ENCODE data around the gene FARS2. TPM values are rescaled to one million over a fixed set of nuclear protein-coding genes. Genes with fewer than 3 reads are reported as not detected.

FARS2 gene
- polyA plus RNA-seq, 1 of the 3 experiments (the other 2 are of a cell fraction), result 12.5 TPM

DNA sequence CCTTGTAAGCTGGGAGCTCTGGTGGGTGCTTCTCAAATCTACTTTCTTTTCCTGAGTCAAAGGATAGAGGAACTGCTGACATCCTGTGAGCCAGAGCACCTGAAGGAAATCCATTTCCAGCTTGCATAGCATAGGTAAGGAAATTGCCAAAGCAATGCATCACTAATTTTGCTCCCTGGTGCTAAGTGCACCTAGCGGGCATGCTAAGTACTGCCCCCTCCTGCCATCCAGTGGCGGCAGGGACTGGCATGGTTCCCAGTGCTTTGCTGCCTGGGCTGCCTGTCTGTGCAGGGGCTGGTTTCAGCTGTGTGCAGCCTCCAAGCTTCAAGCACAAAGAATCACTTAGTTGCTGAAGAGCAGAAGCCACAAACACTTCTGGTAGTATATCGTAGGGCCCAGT, 63.9 kb downstream of the FARS2 start:
- ChIA-PET CTCF (interaction anchor here (0.9 kb wide), 1 partner anchor 9 kb away, joined by 3 read pairs; no protein-coding TSS in a partner anchor), POLR2A (no interaction called here)
- no peak overlapping the region for H3K27ac ChIP-seq (ENCODE audit: low read depth in 2 of 2, low read length in 1 of 2)
- DNase-seq, result no peak
- no peak overlapping the region for H2AFZ ChIP-seq (ENCODE audit: low read depth)
- no peak overlapping the region for H3K4me2 ChIP-seq
- no peaks in the 10 kb centered on the region for H3K27me3 ChIP-seq (ENCODE audit: insufficient read depth)
- H3K9me3 ChIP-seq, result no peaks in the 10 kb centered on the region
- H3K9ac ChIP-seq, result no peak overlapping the region
- H3F3A ChIP-seq (replicated peaks; ENCODE audit: insufficient read depth), result no peaks in the 10 kb centered on the region
- peaks cover 0 to 6% of the 10 kb centered on the region in 2 experiments for H3K36me3 ChIP-seq (replicated peaks in 1 of 2; ENCODE audit: control insufficient read depth in 1 of 2, insufficient read depth in 2 of 2, low read length in 1 of 2)
- 100% methylated on average over 1 of the region's 3 CpGs for WGBS (ENCODE audit: low lambda C conversion rate)
- no peaks in the 10 kb centered on the region for H4K20me1 ChIP-seq (ENCODE audit: insufficient read depth)
- H3K79me2 ChIP-seq (ENCODE audit: insufficient read depth), result no peaks in the 10 kb centered on the region
- TF ChIP-seq, protein P1, sequence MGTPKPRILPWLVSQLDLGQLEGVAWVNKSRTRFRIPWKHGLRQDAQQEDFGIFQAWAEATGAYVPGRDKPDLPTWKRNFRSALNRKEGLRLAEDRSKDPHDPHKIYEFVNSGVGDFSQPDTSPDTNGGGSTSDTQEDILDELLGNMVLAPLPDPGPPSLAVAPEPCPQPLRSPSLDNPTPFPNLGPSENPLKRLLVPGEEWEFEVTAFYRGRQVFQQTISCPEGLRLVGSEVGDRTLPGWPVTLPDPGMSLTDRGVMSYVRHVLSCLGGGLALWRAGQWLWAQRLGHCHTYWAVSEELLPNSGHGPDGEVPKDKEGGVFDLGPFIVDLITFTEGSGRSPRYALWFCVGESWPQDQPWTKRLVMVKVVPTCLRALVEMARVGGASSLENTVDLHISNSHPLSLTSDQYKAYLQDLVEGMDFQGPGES (IDR thresholded peaks at IDR 0.05; ENCODE audit: low read depth, low read length), result no peak
- no peak for TF ChIP-seq MEF2A (IDR thresholded peaks at IDR 0.05; ENCODE audit: borderline replicate concordance, low read depth)
- TF ChIP-seq JUND (IDR thresholded peaks at IDR 0.05), result no peak
- TF ChIP-seq USF2 (IDR thresholded peaks at IDR 0.05; ENCODE audit: borderline replicate concordance, low read depth, low read length), result no peak
- TF ChIP-seq YY1 (IDR thresholded peaks at IDR 0.05; ENCODE audit: low read depth), result no peak
- TF ChIP-seq NFIC (IDR thresholded peaks at IDR 0.05; ENCODE audit: borderline replicate concordance), result no peak
- TF ChIP-seq TEAD4 (IDR thresholded peaks at IDR 0.05; ENCODE audit: borderline replicate concordance, insufficient read depth), result no peak
- no peak for TF ChIP-seq FOXM1 (IDR thresholded peaks at IDR 0.05; ENCODE audit: low read depth)
- no peak for TF ChIP-seq POLR2AphosphoS5 (IDR thresholded peaks at IDR 0.05; ENCODE audit: low read depth, low read length)
- TF ChIP-seq EZH2phosphoT487 (IDR thresholded peaks at IDR 0.05; ENCODE audit: borderline replicate concordance, low read depth), result no peak
- TF ChIP-seq CHD2 (IDR thresholded peaks at IDR 0.05; ENCODE audit: low read length, partially characterized antibody), result no peak
- no peak for TF ChIP-seq RAD21 (IDR thresholded peaks at IDR 0.05; ENCODE audit: low read length)
- no peaks in the 10 kb centered on the region for H3K4me1 ChIP-seq (ENCODE audit: control insufficient read depth in 1 of 2, insufficient read depth in 2 of 2, low read depth in 1 of 2, low read length in 1 of 2)
- H3K4me3 ChIP-seq (ENCODE audit: low read depth in 2 of 2, low read length in 1 of 2), result no peak overlapping the region
- no peaks in the 10 kb centered on the region for H3K9me2 ChIP-seq

DNA sequence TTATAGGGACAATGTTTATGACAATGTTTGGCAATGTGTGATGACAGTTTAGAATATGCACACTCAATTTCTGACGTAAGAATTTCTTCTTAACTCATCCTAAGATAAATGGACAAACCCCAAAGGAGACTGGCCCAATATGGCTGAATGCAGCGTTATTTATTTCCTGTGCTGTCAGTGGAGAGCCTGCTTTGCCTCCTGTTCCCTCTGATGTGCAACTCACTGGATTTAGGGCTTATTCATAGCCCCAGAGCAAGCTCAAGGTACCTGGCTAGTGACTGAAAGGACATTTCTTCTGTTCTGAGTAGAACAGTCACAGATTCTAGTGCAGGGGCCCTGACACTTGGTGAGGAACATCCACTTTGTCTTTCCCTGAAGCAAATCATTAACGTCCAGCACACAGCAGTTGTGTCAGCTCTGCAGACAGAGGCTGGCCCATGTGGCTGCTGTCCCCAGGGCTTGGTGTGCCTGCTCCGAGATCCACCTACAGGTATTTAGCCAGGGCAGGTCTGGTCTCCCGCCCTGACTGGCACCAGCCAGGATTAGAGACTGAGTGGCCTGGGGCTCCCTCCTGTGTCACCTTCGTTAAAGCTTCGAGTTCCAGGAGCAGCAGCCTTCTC, 64.8 kb downstream of the FARS2 start:
- peaks cover 0 to 6% of the 10 kb centered on the region in 2 experiments for H3K36me3 ChIP-seq (replicated peaks in 1 of 2; ENCODE audit: control insufficient read depth in 1 of 2, insufficient read depth in 2 of 2, low read length in 1 of 2)
- H3K4me1 ChIP-seq (ENCODE audit: control insufficient read depth in 1 of 2, insufficient read depth in 2 of 2, low read depth in 1 of 2, low read length in 1 of 2), result no peaks in the 10 kb centered on the region
- H3K9me2 ChIP-seq, result no peaks in the 10 kb centered on the region
- no peaks in the 10 kb centered on the region for H3F3A ChIP-seq (replicated peaks; ENCODE audit: insufficient read depth)
- no peak overlapping the region for H3K9ac ChIP-seq
- H3K4me3 ChIP-seq (ENCODE audit: low read depth in 2 of 2, low read length in 1 of 2), result no peak overlapping the region
- POLR2A ChIA-PET, result no interaction called here
- H3K9me3 ChIP-seq, result no peaks in the 10 kb centered on the region
- WGBS (ENCODE audit: low lambda C conversion rate), result 91% methylated on average over 4 of the region's 7 CpGs
- TF ChIP-seq NRF1 (IDR thresholded peaks at IDR 0.05; ENCODE audit: low read depth, low read length), result no peak
- TF ChIP-seq FOSL2 (IDR thresholded peaks at IDR 0.05; ENCODE audit: borderline replicate concordance, low read depth), result no peak
- no peak for TF ChIP-seq GATA2 (CRISPR knock-in tag; IDR thresholded peaks at IDR 0.05)
- TF ChIP-seq RAD21 (IDR thresholded peaks at IDR 0.05; ENCODE audit: low read length), result no peak
- no peak for TF ChIP-seq EP300 (IDR thresholded peaks at IDR 0.05; ENCODE audit: borderline replicate concordance in 1 of 2, low read depth in 1 of 2, low read length in 1 of 2)
- H3K79me2 ChIP-seq (ENCODE audit: insufficient read depth), result no peaks in the 10 kb centered on the region
- no peak overlapping the region for H3K4me2 ChIP-seq
- no peak overlapping the region for H3K27ac ChIP-seq (ENCODE audit: low read depth in 2 of 2, low read length in 1 of 2)
- no peak for DNase-seq
- H2AFZ ChIP-seq (ENCODE audit: low read depth), result no peak overlapping the region
- no peaks in the 10 kb centered on the region for H3K27me3 ChIP-seq (ENCODE audit: insufficient read depth)
- no peaks in the 10 kb centered on the region for H4K20me1 ChIP-seq (ENCODE audit: insufficient read depth)
- CTCF ChIA-PET, result interaction anchor here (1.3 kb wide), 1 partner anchor 34 kb away, joined by 3 read pairs; no protein-coding TSS in a partner anchor
